ENCODE results near the gene IDS.
"Not testable (repeated sequence)": the region's sequence is repeated elsewhere in the genome, so short reads cannot be mapped to it uniquely, and the experiment has no call there.

IDS gene

GRCh38 chrX:149497626-149498025, 7.5 kb downstream of the IDS start:
- peak; percentile 57 for DNase-seq (ENCODE audit: low read depth)

GRCh38 chrX:149497054-149497453, 8.1 kb downstream of the IDS start:
- no peak for DNase-seq (ENCODE audit: low read depth)

DNA sequence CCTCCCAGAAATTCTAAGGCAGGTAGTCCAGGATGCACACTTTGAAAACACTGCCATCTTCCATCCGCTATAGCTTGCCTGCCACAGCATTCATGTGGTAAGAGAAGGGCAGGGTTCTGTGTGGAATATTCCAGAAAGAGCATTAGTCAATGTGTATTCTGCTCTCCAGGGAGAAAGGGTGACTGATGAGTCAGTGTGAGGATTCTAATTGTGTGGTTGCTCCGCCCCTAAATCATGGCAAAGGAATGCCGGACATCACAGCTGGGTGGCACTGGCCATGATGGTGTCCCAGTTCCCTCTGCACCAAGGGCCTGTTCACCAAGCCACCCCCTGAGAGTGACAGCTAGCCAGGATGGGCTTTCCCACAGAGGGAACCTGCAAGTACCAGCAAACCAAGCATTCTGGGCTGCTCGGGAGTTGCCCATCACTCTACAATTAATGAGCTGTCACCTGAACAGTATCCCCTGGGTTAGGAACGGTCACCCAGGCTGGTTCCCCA, 9.5 kb downstream of the IDS start:
- DNase-seq (ENCODE audit: low read depth) = peak; percentile 85

DNA sequence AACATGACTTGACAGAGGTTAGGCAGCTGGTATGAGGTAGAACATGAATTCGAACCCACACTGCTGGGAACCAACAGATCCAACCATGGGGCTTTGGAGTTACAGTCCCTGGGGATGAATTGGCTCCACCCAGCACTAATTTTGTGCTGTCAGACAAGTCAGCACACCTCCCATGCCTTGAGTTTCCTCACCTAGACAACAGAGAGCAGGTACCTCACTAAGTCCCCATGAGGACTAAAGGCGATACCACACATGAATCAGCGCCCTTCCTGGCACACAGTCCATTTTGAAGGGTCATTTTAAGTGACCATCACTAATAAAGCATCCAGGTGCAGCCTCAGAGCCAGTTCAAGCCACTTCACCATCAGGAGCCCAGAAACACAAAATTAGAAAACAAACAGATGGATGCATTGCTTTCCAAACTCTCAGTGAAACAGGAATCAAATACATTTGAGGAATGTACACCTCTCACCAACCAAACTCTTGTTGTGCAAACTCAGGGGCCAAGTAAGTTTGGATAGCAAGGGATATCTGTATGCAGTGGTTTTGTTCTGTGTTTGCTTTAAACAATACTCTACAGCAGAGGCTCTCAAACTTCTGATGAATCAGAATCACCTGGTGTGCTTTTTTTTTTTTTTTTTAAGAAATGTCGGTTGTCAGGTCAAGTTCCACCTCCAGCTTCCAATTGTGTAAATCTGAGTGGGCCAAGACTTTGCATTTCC, 10.1 kb downstream of the IDS start:
- no peak for DNase-seq (ENCODE audit: low read depth)

GRCh38 chrX:149493567-149494562, 11.2 kb downstream of the IDS start:
- no peak for DNase-seq (ENCODE audit: low read depth)

- no peak for DNase-seq (ENCODE audit: low read depth)
Measured at GRCh38 chrX:149491812-149492211, 13.3 kb downstream of the IDS start.

- no peak for DNase-seq (ENCODE audit: low read depth)
Measured at GRCh38 chrX:149490100-149490499, 15.0 kb downstream of the IDS start.

DNA sequence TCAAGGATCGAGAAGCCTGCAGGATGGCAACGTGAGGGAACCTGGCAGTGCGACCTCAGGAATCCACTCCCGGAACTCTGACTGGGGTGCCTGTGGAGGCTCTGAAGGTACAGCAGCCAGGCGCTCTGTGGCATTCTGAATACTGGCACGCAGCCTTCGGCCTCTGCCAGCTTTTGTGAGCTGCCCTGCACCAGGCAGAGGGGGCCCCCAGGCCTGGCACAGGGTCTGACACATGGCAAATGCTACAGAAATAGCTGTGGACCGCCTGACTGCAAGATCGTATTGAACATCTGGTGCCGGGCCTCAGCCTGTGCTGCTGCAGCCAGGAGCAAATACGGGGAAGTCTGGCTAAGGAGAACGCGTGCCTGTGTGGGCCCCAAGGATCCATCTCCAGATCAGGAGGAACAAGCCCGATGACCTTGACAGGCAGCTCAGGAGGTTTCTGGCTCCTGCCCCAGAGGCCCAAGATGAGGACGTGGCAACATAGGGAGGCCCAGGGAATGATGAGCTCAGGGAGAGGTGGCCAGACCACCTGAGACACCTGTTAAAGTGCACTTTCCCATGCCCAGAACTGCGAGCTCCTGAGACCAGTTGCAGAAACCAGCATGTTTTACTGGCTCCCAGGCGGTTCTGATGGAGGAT, 16.6 kb downstream of the IDS start:
- DNase-seq (ENCODE audit: low read depth) = not testable (repeated sequence)

GRCh38 chrX:149488008-149488407, 17.1 kb downstream of the IDS start:
- DNase-seq (ENCODE audit: low read depth) = not testable (repeated sequence)

- DNase-seq (ENCODE audit: low read depth) = no peak
Measured at GRCh38 chrX:149487292-149487691, 17.8 kb downstream of the IDS start.

DNA sequence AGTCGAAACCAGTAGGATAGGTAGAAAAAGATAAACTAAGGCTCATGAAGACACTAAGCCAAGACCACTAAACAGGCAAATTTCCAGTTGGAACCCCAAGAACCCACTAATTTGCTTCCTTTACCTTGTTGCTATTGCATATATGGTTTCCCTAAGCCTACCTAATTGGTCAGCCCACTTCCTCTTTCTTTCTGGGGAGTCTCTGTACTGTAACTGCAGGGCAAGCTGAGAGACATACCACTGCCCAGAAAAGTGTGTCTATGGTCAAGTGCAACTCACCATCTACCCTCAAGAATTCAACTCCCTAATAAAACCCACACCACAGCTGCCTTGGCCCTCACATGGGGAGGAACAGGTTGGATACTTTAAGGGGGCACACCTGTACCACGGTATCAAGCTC, 28.6 kb downstream of the IDS start:
- DNase-seq (ENCODE audit: low read depth) = no peak

GRCh38 chrX:149473966-149474365, 31.1 kb downstream of the IDS start:
- no peak for DNase-seq (ENCODE audit: low read depth)

DNA sequence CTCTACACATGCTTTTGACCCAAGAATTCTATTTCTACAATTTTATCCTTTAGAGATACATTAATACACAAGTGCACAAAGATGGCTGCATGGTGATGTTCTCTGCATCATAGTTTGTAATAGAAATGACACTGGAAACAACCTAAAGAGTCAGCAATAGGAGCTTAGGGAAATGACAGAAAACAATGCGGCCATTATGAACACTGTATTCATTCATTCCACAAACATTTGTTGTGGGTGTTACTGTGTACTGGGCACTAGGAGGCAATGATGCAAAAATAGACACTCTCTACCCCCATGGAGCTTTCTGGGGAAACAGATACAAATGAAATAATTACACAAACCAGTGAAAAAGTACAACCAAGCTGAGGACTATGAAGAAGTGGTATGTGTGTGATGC, 32.0 kb downstream of the IDS start:
- no peak for DNase-seq (ENCODE audit: low read depth)

DNA sequence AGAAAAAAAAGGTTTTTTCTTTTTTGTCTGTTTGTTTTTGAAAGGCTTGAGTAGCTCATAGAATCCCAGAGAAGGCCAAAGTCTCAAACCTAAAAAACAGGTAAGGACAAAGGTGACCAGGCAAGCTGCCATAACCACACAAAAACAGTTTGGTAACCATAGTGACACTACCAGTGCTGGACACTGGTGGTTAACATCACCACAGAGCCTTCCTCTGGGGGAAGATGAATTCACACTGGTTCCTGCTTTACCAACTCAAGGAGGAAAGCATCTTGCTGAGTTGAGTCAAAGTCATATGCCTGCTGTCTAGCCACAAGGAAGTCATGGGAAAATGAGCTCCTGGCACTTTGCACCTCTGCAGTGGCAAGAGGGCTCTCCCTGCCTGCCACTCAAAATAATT, 32.5 kb downstream of the IDS start:
- DNase-seq (ENCODE audit: low read depth) = no peak

- DNase-seq (ENCODE audit: low read depth) = no peak
Measured at GRCh38 chrX:149471397-149471796, 33.7 kb downstream of the IDS start.

DNA sequence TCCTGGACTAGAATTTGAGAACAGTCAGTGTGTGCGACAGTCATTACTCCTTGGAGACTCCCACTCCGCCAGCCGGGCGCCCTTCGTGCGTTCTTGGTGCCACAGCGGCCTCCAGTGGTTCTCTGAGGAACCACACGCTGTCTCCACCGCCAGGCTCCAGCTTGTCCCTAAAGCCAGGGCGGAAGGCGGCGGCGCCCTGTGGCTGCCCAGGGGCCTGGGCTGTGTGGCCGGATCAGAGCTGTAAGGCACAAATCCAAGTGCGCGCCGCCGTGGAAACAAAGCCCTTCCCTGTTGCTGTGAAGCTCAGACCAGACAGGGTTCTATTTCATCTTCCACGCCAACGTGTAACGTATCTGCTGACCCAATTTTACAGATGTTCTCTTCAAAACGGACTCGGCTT, 34.2 kb downstream of the IDS start:
- no peak for DNase-seq (ENCODE audit: low read depth)

GRCh38 chrX:149469406-149469805, 35.7 kb downstream of the IDS start:
- no peak for DNase-seq (ENCODE audit: low read depth)

- DNase-seq (ENCODE audit: low read depth) = no peak
Measured at GRCh38 chrX:149467920-149468319, 37.2 kb downstream of the IDS start.

- no peak for DNase-seq (ENCODE audit: low read depth)
Measured at GRCh38 chrX:149467461-149467860, 37.6 kb downstream of the IDS start.

GRCh38 chrX:149462849-149463248, 42.3 kb downstream of the IDS start:
- peak; percentile 76 for DNase-seq (ENCODE audit: low read depth)

- DNase-seq (ENCODE audit: low read depth) = no peak
Measured at GRCh38 chrX:149461746-149462145, 43.4 kb downstream of the IDS start.

- no peak for DNase-seq (ENCODE audit: low read depth)
Measured at GRCh38 chrX:149458586-149458985, 46.5 kb downstream of the IDS start.

Data from GM04503 (cell line).